ENCODE measurements around the gene FAM72A.

GRCh38 chr1:206136241-206136640 lies 66.4 kb downstream of the FAM72A start:
- TF ChIP-seq CTCF (IDR thresholded peaks at IDR 0.05; ENCODE audit: low read depth, low read length, poor library complexity, severe bottlenecking) (no peak), EZH2phosphoT487 (IDR thresholded peaks at IDR 0.05; ENCODE audit: borderline replicate concordance, low read length) (no peak)

All from DOHH2 (cell line).